ENCODE results near the gene C1GALT1C1.

- TF ChIP-seq CTCF (IDR thresholded peaks at IDR 0.05) (peak in 6 of 7 experiments; percentile 10 to 47 (median 35)), POLR2A (IDR thresholded peaks at IDR 0.05) (no peak)
Observed at GRCh38 chrX:120664081-120664480, 34.2 kb upstream of the C1GALT1C1 start.

Measured in body of pancreas (tissue), 4 donors.